Hematopoietic multipotent progenitor cell (in vitro differentiated cells): Measurements from ENCODE around the gene OLFM4. TPM values are rescaled to one million over a fixed set of nuclear protein-coding genes. Genes with fewer than 3 reads are reported as not detected.
A peak's percentile ranks its signal among the peaks of the same experiment; 100 is the strongest.

ENCODE experiments used
- DNase-seq, 3 donors: peaks; one replicate each; pipeline ENCODE4 v3.0.0-alpha.2; 2011 to 2015; ENCODE audit warnings: low read depth in 2 of 3, low spot score in 2 of 3
- total RNA-seq: library from RNA; depleted of rRNA; stranded (reverse); fragments of >200 nt; gene quantifications from one replicate; pipeline ENCODE4 v1.2.3, GENCODE V29; 2012

OLFM4 gene
- total RNA-seq, 1 donor: 0.27 TPM

GRCh38 chr13:53064731-53065130 is 36.1 kb downstream of the OLFM4 start:
- DNase-seq: no peak

GRCh38 chr13:53066411-53066810 is 37.8 kb downstream of the OLFM4 start:
- no peak for DNase-seq

- DNase-seq: no peak
These were observed 40.2 kb downstream of the OLFM4 start for GRCh38 chr13:53068585-53069520.

GRCh38 chr13:53069800-53070199 is 41.2 kb downstream of the OLFM4 start:
- no peak for DNase-seq

- DNase-seq: no peak
These were observed 45.1 kb downstream of the OLFM4 start for GRCh38 chr13:53073711-53074110.

GRCh38 chr13:53074114-53074513 is 45.5 kb downstream of the OLFM4 start:
- DNase-seq: no peak

GRCh38 chr13:53075356-53076041 is 46.9 kb downstream of the OLFM4 start:
- no peak for DNase-seq

GRCh38 chr13:53079691-53080090 is 51.1 kb downstream of the OLFM4 start:
- DNase-seq: no peak

- no peak for DNase-seq
These were observed 60.3 kb downstream of the OLFM4 start for GRCh38 chr13:53088871-53089270.

GRCh38 chr13:53089951-53090350 is 61.3 kb downstream of the OLFM4 start:
- no peak for DNase-seq

GRCh38 chr13:53090461-53090860 is 61.8 kb downstream of the OLFM4 start:
- DNase-seq: no peak

- DNase-seq: no peak
These were observed 64.3 kb downstream of the OLFM4 start for GRCh38 chr13:53092931-53093330.

- peak in 1 of 3 donors; percentile 5 for DNase-seq
These were observed 69.8 kb downstream of the OLFM4 start for GRCh38 chr13:53098455-53098854.

GRCh38 chr13:53100394-53101063 is 71.9 kb downstream of the OLFM4 start:
- no peak for DNase-seq

Other genes with a start within 250 kb of the OLFM4 start
- gene PCDH8, start 180.2 kb upstream of the OLFM4 start, total RNA-seq: 0.27 TPM